GM18867 (cell line): ENCODE data around the gene DNAH1.

Experiments used
- ATAC-seq: cut with Tn5 transposase; IDR thresholded peaks from one replicate; pipeline ENCODE4 v1.9.1; 2021; ENCODE audit warnings: mild to moderate bottlenecking, moderate library complexity; ENCODE audit not compliant: unreplicated experiment

The DNAH1 gene

DNA sequence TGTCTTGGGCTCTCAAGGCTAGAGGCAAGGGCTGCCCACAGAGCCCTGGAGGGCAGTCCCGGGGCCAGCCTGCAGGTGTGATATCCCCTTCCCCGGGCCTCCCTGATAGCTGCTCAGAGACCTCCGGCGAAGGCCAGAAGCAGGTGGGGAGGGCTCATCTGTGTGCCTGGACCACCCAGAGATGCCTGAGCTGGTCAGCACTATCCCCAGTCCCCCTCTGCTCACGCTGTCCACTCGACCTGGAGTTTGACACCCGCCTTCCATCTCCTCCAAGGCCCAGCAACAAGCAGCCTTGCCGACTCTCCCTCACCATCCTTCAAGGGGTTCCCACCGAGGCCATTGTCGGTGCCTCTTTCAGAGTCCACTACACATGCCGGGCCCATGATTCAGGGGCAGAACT lies 39.4 kb downstream of the DNAH1 start:
- no peak for ATAC-seq

DNA sequence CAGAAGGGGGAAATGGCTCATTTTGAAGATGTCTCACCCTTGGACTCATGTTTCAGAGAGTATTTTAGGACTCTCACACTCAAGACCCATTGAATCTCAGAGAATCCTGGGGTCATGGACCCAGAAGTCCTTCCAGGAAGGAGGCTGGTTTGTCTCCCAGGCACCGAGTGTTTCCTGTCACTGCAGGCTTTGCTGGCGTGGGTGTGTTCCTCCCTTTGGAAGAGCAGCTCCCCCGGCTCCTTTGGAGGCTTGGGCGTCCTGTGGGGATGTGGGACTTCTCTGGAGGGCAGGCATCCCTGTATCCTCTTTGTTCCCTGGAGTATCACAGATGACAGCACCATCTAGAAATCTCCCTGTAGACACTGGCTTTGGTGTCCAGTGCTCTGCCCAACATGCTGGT lies 40.0 kb downstream of the DNAH1 start:
- ATAC-seq, result no peak

DNA sequence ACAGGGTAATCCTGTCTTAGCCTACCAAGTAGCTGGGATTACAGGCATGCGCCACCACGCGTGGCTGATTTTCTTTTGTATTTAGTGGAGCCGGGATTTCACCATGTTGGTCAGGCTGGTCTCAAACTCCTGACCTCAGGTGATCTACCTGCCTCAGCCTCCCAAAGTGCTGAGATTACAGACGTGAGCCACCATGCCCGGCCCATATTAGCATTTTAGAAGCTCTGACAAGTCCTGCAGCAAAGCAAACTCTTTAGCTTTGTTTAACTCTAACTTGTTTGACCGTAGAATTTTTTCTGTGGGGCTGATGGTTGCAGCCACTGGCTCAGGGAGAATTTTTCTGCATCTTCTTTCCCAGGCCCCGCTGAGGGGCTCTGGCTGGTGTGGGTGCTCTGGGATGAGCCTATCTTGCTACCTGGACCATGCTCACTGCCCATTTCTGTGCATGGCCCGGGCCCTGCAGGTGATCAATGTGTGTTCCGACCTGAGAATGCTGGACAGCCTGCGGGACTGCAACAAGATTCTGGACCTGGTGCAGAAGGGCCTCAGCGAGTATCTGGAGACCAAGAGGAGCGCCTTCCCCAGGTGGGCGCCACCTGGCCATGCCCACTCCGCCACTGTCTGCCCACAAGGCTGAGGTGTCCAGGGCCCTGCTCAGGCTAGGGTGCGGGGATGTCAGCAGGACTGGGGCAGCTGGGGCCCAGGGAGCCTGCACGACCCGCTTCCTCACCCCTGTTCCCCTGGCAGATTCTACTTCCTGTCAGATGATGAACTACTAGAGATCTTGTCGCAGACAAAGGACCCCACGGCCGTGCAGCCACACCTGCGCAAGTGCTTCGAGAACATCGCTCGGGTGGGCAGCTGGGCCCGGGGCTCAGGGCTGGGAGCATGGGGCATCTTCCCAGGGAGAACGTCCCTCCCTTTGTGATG lies 41.3 kb downstream of the DNAH1 start:
- ATAC-seq, result no peak

DNA sequence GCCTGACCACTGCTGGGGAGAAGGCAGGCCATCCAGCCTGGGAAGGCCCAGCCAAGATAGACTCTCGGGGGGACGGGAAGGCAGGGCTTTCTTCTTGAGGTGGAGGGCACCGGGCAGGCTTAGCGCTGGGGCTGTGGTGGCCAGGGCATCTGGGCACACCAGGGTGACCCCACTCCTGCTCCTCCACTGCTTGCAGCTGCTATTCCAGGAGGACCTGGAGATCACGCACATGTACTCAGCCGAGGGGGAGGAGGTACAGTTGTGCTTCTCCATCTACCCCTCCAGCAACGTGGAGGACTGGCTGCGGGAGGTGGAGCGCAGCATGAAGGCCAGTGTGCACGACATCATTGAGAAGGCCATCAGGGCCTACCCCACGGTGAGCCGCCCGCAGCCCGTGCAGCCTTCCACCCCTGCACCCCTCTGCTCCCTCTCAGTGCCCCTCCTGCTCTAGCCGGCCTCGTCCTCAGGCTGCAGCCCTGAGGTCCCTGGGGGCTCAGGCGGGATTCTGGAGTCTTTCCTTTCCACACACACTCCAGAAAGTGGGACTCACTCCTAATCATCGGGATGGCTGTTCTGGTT lies 42.3 kb downstream of the DNAH1 start:
- ATAC-seq, result no peak

DNA sequence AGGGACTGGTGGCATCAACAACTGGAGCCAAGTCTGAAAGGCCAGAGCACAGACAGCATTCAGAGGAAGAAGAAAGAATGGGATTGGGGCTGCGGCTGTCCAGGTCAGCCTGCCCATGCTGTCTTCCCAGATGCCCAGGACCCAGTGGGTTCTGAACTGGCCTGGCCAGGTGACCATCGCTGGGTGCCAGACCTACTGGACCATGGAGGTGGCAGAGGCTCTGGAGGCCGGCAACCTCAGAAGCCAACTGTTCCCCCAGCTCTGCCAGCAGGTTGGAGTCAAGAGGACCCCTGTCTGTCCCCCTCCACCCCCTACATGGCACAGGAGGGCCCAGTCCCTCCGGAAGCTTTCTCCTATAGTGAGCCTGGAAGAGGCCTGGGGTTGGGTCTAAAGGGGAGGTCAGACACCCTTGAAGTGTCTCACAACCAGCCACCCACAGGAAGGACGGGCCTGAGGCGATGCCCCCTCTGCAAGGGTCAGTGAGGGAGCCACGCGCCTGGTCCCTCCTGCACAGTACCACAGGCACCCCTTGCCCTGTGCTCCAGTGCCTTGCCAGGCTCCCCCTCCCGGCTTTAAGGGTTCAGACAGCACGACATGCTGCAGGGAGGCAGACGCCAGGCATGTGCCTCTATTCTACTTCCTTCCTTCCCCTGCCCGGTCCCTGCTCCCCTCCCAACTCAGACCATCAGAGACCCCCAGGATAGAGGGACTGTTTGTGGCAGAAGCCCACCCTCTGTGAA lies 43.2 kb downstream of the DNAH1 start:
- no peak for ATAC-seq

DNA sequence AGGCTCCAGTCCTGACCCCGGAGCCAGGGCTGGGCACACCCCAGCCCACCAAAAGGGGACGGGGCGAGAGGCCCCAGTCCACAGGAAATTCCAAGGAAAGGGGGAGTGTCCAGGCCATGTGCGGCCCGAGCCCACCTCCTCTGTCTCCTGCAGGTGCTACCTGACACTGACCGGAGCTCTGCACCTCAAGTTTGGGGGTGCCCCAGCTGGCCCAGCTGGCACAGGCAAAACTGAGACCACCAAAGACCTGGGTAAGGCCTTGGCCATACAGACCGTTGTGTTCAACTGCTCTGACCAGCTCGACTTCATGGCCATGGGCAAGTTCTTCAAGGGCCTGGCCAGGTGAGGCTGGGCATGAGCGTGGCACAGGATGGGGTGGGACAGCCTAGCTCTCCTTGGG lies 44.9 kb downstream of the DNAH1 start:
- no peak for ATAC-seq

DNA sequence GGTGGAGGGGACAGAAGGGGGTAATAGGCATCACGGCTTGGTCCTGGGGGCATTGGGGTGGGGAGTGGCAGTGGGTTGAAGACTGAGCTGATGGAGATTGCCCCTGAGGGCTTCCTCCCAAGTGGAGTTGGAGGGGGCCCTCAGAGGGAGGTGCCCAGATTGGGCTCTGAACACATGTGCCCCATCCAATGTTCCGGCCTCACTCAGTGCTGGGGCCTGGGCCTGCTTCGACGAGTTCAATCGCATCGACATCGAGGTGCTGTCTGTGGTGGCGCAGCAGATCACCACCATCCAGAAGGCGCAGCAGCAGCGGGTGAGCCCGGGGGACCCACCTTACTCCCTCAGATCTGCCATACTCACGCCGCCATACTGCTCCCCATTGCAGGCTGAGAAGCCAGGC lies 45.3 kb downstream of the DNAH1 start:
- no peak for ATAC-seq

DNA sequence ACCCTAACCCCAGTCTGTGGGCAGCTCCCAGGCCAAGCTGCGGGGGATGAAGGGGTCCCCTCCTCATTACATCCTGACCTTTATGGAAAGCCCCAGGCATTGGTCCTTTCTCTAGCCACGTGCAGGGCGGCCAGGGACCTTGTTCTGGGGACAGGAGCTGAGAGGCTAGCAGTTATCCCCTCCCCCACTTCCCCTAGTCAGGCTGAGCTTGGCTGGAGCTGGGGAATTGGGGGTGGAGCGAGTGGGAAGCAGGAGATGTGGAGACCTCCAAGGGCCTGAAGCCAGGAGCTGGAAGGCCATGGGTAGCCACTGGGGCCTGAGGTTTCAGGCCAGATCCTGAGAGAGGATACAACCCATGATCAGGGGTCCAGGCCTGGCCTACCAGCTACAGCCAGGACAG lies 45.8 kb downstream of the DNAH1 start:
- ATAC-seq, result no peak

DNA sequence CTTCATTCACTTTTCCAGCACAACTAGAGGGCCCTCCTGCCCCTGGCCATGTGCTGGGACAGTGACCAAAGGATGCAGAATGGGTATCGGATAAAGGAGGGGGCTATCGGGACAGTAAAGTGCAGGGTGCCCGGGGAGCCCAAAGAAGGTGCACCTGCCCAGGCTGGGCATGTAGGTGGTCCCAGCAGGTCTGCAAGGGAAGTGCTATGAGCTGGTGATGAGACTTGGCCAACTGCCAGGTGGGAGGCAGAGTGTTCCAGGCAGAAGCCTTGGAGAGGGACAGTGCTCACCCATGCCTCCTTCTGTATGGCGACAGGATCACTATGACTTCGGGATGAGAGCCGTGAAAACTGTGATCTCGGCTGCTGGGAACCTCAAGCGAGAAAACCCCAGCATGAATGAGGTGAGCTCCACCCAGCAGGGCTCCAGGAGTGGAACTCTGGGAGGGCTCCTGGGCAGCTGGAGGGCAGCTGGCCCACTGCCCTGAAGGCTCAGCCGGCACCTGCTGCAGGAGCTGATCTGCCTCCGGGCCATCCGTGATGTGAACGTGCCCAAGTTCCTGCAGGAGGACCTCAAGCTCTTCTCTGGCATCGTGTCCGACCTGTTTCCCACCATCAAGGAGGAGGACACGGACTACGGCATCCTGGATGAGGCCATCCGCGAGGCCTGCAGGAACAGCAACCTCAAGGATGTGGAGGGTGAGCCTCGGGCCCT lies 48.4 kb downstream of the DNAH1 start:
- no peak for ATAC-seq

DNA sequence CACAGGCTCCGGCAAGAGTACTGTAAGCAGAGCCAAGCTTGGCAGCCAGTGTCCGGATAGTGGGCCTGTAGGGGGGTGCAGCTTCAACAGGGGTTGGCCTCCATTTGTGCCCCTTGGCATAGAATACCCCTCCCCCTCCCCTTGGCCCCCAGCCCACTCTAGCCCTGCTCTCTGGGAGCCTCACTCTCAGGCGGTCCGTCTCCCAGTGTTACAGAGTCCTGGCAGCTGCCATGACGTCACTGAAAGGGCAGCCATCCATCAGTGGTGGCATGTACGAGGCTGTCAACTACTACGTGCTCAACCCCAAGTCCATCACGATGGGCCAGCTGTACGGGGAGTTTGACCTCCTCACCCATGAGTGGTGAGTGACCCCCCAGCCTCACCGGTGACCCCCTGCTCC lies 50.4 kb downstream of the DNAH1 start:
- ATAC-seq, result no peak

DNA sequence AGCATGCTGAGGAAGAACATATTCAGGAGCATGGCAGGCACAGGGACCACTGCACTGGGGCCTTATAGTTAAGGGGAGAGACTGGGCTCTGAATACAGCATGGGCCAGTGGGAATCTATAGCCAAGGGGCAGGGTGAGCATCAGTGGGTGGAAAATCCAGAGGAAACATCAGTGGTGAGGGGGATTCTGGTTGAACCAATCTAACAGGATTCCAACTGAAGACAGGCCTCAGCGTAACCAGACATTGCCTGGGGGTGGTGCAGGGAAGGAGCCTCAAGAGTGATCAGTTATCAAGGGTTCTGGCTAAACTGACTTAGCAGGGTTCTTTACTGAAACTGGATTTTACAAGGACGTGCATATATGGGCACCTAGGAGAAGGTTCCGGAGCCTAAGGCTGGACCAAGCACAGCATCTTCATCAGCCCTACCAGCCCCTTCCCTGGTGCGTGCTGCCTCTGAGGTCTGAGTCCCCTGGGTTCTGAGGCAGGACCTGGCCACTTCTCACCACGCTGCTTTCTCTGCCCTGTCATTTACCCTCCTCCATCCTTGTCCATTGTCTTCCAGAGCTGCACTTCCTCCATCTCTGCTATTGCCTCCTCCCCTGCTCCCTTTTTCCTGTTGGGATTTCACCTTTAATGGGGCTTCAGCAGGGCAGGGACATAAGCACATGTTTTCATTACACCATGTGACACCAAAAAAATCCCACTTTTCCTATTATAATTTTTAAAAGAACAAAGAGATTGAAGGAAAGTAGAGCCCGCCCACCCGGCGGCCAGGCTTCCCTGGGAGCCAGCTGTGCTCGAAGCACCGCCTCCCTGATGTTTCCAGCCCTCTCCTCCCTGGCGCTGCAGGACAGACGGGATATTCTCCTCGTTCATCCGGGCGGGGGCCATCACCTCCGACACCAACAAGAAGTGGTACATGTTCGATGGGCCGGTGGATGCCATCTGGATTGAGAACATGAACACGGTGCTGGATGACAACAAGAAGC lies 52.1 kb downstream of the DNAH1 start:
- ATAC-seq, result no peak

DNA sequence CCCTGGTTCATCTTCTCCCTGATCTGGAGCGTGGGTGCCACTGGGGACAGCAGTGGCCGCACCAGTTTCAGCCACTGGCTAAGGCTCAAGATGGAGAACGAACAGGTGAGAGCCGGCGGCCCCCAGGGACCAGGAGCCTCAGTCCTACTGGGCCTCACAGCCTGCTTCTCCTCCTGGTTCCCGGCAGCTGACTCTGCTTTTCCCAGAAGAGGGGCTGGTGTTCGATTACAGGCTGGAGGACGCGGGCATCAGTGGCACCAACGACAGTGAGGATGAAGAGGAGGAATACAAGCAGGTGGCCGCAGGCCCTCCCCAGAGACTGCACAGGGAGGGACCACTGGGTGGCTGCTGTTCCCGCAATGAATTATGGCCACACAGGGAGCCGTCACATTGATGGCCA lies 54.4 kb downstream of the DNAH1 start:
- no peak for ATAC-seq

DNA sequence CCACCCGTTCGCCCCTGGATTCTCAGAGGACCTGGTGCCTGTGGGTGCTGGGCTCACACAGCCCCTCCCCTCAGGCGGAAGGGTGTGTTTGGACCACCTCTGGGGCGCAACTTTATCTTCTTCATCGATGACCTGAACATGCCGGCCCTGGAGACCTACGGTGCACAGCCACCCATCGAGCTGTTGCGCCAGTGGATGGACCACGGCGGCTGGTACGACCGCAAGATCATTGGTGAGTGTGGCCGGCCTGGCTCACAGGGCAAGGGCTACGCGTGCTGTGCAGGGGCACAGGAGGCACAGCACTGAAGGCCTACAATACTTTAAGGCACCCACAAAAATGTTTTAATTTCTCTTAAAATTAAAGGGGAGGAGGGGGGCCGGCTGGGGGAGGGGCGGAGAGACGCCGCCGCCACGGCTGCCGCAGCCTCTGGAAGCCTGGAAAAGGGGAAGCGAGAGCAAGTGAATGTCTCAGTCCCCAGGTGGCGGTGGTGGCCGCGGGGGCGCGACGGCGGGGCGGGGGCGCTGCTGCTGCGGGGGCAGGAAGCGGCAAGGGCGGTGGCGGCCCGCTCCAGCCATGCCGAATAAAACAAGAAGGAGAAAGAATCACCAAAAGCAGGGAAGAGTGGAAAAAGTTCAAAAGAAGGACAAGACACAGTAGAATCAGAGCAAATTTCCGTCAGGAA lies 56.8 kb downstream of the DNAH1 start:
- ATAC-seq, result no peak

DNA sequence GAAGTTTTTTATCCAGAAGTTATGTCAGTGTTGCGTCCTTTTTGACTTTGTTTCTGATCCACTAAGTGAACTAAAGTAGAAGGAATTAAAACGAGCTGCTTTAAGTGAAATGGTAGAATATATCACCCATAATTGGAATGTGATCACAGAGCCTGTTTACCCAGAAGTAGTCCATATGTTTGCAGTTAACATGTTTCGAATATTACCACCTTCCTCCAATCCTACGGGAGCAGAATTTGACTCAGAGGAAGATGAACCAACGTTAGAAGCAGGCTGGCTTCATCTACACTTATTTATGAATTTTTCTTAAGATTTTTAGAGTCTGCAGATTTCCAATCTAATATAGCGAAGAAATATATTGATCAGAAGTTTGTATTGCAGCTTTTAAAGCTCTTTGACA lies 57.6 kb downstream of the DNAH1 start:
- no peak for ATAC-seq

DNA sequence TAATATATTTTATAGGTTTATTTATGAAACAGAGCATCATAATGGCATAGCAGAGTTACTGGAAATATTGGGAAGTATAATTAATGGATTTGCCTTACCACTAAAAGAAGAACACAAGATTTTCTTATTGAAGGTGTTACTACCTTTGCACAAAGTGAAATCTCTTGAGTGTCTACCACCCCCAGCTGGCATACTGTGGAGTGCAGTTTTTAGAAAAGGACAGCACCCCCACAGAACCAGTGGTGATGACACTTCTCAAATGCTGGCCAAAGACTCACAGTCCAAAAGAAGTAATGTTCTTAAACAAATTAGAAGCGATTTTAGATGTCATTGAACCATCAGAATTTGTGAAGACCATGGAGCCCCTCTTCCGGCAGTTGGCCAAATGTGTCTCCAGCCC lies 58.1 kb downstream of the DNAH1 start:
- no peak for ATAC-seq

DNA sequence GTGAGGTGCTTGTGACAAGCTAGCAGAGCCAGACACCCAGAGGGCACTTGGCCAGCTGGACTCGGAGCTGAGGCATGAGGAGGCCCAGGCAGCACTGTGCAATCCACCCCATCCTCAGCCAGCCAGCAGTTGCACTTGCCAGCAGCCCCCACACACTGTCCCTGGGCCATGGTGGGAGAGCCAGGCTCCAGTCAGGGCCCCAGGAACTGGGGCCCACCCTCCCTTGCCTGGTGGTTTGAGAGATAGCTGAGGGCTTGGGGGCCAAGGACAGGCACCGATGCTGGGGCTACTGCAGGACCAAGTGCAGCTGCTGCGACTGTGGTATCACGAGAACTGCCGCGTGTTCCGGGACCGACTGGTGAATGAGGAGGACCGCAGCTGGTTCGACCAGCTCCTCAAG lies 63.5 kb downstream of the DNAH1 start:
- ATAC-seq, result no peak

DNA sequence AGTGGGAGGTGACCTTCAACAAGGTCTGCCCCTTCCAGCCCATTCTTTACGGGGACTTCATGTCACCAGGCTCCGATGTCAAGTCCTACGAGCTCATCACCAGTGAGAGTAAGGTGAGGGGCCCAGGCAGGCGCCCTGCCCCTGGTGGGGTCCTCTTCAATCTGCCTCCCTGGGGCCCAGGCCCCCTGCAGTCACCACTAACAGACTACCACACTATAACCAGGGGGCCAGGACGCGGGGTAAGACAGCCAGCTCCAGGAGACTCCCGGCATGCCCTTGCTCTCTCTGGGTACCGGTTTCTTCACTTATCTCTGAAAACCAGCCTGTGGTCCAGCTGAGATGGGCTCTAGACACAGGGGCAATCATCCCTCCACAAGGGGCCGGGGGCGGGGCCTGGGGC lies 63.9 kb downstream of the DNAH1 start:
- ATAC-seq, result no peak

DNA sequence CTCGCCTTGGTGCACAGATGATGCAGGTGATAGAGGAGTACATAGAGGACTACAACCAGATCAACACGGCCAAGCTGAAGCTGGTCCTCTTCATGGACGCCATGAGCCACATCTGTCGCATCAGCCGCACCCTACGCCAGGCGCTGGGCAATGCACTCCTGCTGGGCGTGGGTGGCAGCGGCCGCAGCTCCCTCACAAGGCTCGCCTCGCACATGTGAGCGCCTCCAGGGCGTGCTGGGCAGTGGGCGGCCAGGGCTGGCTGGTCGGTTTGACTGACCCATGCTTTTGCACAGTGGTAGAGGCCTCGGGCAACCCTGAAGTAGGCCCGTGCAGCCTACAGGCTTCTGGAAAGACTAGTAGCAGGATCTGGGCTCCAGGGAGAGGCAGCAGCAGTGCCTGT lies 65.5 kb downstream of the DNAH1 start:
- ATAC-seq, result no peak

DNA sequence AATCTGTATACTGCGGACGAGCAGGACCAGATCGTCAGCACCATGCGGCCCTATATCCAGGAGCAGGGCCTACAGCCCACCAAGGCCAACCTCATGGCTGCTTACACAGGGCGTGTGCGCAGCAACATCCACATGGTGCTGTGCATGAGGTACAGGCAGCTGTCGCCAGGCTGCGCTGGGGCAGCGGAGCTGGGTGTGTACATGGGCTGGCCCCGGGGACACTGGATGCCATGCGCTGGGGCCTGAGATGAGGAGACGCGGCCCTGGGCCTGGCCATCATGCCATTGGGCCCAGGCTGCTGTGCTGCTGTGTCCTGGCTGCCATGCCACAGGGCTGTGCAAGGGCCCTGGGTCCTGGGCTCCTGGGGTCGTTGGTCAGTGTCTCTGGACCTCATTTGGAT lies 67.3 kb downstream of the DNAH1 start:
- ATAC-seq, result no peak
